Thoracic aorta (tissue), 2 donors: ENCODE data around the gene PRKCA. TPM values are rescaled to one million over a fixed set of nuclear protein-coding genes. Genes with fewer than 3 reads are reported as not detected.

Experiments
- ATAC-seq: fragments of 150-250 bp; one replicate; pipeline ENCODE4 v1.8.0; 2017; ENCODE audit warnings: low read depth; ENCODE audit not compliant: insufficient number of reproducible peaks, low FRiP score
- DNase-seq: peaks from one replicate; pipeline ENCODE4 v3.0.0-alpha.2; 2020; ENCODE audit warnings: low spot score
- H3K27ac ChIP-seq, 2 donors: fragments of 200-600 bp; sonication (generic); 1 replicate in 1 of 2; 2 replicates in 1 of 2; pipeline ENCODE4 v1.5.1; 2016; ENCODE audit warnings: mild to moderate bottlenecking in 2 of 2, moderate library complexity in 2 of 2
- H3K27me3 ChIP-seq: fragments of 200-600 bp; sonication (generic); replicated peaks from 2 replicates; pipeline ENCODE4 v1.6.0; 2016; ENCODE audit warnings: mild to moderate bottlenecking; ENCODE audit not compliant: insufficient read depth
- H3K36me3 ChIP-seq: fragments of 200-600 bp; sonication (generic); one replicate; pipeline ENCODE4 v1.5.1; 2016
- H3K4me1 ChIP-seq, 2 donors: fragments of 200-600 bp; sonication (generic); 1 replicate in 1 of 2; 2 replicates in 1 of 2; pipeline versions ENCODE4 v1.5.1 to v1.6.0; 2016; ENCODE audit warnings: low read depth in 2 of 2, mild to moderate bottlenecking in 1 of 2; ENCODE audit not compliant: control insufficient read depth in 1 of 2
- H3K4me3 ChIP-seq: fragments of 200-600 bp; sonication (generic); 2 replicates; pipeline ENCODE4 v1.5.1; 2016; ENCODE audit warnings: mild to moderate bottlenecking
- H3K9me3 ChIP-seq: fragments of 200-600 bp; sonication (generic); 2 replicates; pipeline ENCODE4 v1.5.1; 2016
- CTCF ChIP-seq: fragments of 200-600 bp; sonication (generic); IDR thresholded peaks from one replicate; pipeline ENCODE4 v1.5.1; 2019; ENCODE audit warnings: antibody characterized with exemption
- total RNA-seq, 2 donors: library from RNA; depleted of rRNA; stranded (reverse); fragments of >200 nt; gene quantifications; one replicate each; pipeline versions ENCODE4 v1.1.0 to v1.2.3, GENCODE V29; 2016

Gene PRKCA
- total RNA-seq, 2 donors from 2014 or later = 9.1 to 11.6 TPM

- TF ChIP-seq CTCF = no peak
- H3K27me3 ChIP-seq = no peaks in the 10 kb centered on the region
- ATAC-seq = no peak
Observed at GRCh38 chr17:66326476-66327047, 24.1 kb downstream of the PRKCA start.

GRCh38 chr17:66330646-66331037 is 28.2 kb downstream of the PRKCA start:
- no peaks in the 10 kb centered on the region for H3K4me1 ChIP-seq
- no peak for TF ChIP-seq CTCF
- no peaks in the 10 kb centered on the region for H3K27me3 ChIP-seq
- DNase-seq (no peak), ATAC-seq (no peak)
- no peak overlapping the region for H3K4me3 ChIP-seq
- H3K27ac ChIP-seq = no peak overlapping the region
- H3K36me3 ChIP-seq = no peaks in the 10 kb centered on the region
- no peaks in the 10 kb centered on the region for H3K9me3 ChIP-seq

More at GRCh38 chr17:66326476-66327047, 24.1 kb downstream of the PRKCA start:
- Histone ChIP-seq H3K9me3 (peaks cover 4% of the 10 kb centered on the region), H3K27ac (no peak overlapping the region), H3K36me3 (no peaks in the 10 kb centered on the region), H3K4me1 (no peaks in the 10 kb centered on the region), H3K4me3 (no peak overlapping the region)
- DNase-seq = no peak

- Histone ChIP-seq H3K4me1 (no peaks in the 10 kb centered on the region), H3K27ac (no peak overlapping the region), H3K4me3 (no peak overlapping the region), H3K36me3 (no peaks in the 10 kb centered on the region), H3K27me3 (no peaks in the 10 kb centered on the region), H3K9me3 (no peaks in the 10 kb centered on the region)
- DNase-seq (no peak), ATAC-seq (no peak)
- TF ChIP-seq CTCF = no peak
Observed at GRCh38 chr17:66331038-66331816, 28.8 kb downstream of the PRKCA start.

GRCh38 chr17:66335797-66336196 is 33.4 kb downstream of the PRKCA start:
- Histone ChIP-seq H3K4me3 (no peak overlapping the region), H3K36me3 (no peaks in the 10 kb centered on the region), H3K27ac (no peak overlapping the region), H3K27me3 (no peaks in the 10 kb centered on the region), H3K4me1 (peaks cover 6 to 18% of the 10 kb centered on the region in 2 donors), H3K9me3 (no peaks in the 10 kb centered on the region)
- DNase-seq = no peak
- no peak for ATAC-seq
- no peak for TF ChIP-seq CTCF

- H3K4me1 ChIP-seq = peaks cover 6 to 18% of the 10 kb centered on the region in 2 donors
- H3K9me3 ChIP-seq = no peaks in the 10 kb centered on the region
- no peak for TF ChIP-seq CTCF
- no peaks in the 10 kb centered on the region for H3K36me3 ChIP-seq
- no peak overlapping the region for H3K4me3 ChIP-seq
- DNase-seq = no peak
- H3K27ac ChIP-seq = no peak overlapping the region
- H3K27me3 ChIP-seq = no peaks in the 10 kb centered on the region
- ATAC-seq = no peak
Observed at GRCh38 chr17:66337268-66337667, 34.9 kb downstream of the PRKCA start.
